ENCODE data around the gene GATM. TPM values are rescaled to one million over a fixed set of nuclear protein-coding genes. Genes with fewer than 3 reads are reported as not detected.

GATM gene
- total and polyA plus RNA-seq, 2 of the 8 experiments (the other 6 are each of a cell fraction or from before 2014, with no cell fraction given) = 10.2 to 15.1 TPM

DNA sequence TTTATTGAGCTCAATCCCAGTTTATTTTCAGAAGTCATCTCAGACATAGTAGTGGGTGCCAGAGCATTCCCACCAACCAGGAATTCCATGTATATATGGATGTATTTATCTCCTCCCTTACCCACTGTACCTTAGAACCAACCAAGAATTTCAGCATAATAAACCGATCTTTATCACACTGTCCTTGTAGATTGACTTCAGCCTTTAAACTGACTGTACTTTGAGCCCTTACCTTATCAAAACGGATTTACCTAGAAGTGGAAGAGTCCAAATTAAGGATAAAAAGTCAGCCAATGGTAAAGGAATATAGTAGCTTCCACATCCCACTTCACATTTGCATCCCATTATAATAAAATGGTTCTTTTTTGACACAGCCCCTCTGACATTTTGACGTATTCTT, 37.9 kb downstream of the GATM start (continued):
- no peak for TF ChIP-seq NANOG (IDR thresholded peaks at IDR 0.05; ENCODE audit: insufficient read depth, low read depth, low read length, poor library complexity, severe bottlenecking)
- TF ChIP-seq SP1 (IDR thresholded peaks at IDR 0.05; ENCODE audit: low read depth, low read length) = no peak
- no peak for TF ChIP-seq SUZ12 (IDR thresholded peaks at IDR 0.05; ENCODE audit: low read length)

Data from H1 (cell line).